MCF 10A (cell line): Measurements from ENCODE around the gene NLRP7. TPM values are rescaled to one million over a fixed set of nuclear protein-coding genes. Genes with fewer than 3 reads are reported as not detected.
"Not testable (repeated sequence)": the region's sequence is repeated elsewhere in the genome, so short reads cannot be mapped to it uniquely, and the experiment has no call there.

Experiments
- BruUV-seq: library from RNA; stranded (reverse); fragments of 400-500 nt; replicated peaks from 2 replicates; lab custom pipeline; 2021; lab: Mats Ljungman, UMichigan
- CTCF ChIA-PET: fragments of 300-600 bp; sonication (Branson Sonifier 250); formaldehyde crosslinking; extraction: SDS; loops from one replicate; lab custom pipeline; 2021; ENCODE audit warnings: antibody characterized with exemption, inconsistent platforms; lab: Yijun Ruan, JAX
- POLR2A ChIA-PET: fragments of 300-600, 350-650 bp; sonication (Branson Sonifier 250); formaldehyde crosslinking; extraction: SDS; loops from one replicate; lab custom pipeline; 2020; ENCODE audit warnings: antibody characterized with exemption, inconsistent platforms; lab: Yijun Ruan, JAX
- DNase-seq: peaks from one replicate; pipeline ENCODE4 v3.0.0-alpha.2; 2018; ENCODE audit not compliant: unreplicated experiment
- H3K27ac Mint-ChIP-seq: one replicate; pipeline ENCODE4 v1.8.0; 2022; ENCODE audit warnings: mild to moderate bottlenecking, low read depth, mixed read lengths; ENCODE audit not compliant: unreplicated experiment
- H3K27me3 Mint-ChIP-seq: one replicate; pipeline ENCODE4 v1.8.0; 2022; ENCODE audit warnings: mixed read lengths; ENCODE audit not compliant: insufficient read depth, unreplicated experiment
- H3K36me3 Mint-ChIP-seq: one replicate; pipeline ENCODE4 v1.8.0; 2022; ENCODE audit warnings: mild to moderate bottlenecking, moderate library complexity, mixed read lengths; ENCODE audit not compliant: insufficient read depth, unreplicated experiment
- H3K4me1 Mint-ChIP-seq: one replicate; pipeline ENCODE4 v1.8.0; 2022; ENCODE audit warnings: mixed read lengths; ENCODE audit not compliant: insufficient read depth, unreplicated experiment
- H3K4me3 Mint-ChIP-seq: one replicate; pipeline ENCODE4 v1.8.0; 2022; ENCODE audit warnings: mild to moderate bottlenecking, moderate library complexity, mixed read lengths; ENCODE audit not compliant: unreplicated experiment
- H3K9me3 Mint-ChIP-seq: one replicate; pipeline ENCODE4 v1.8.0; 2022; ENCODE audit warnings: mixed read lengths; ENCODE audit not compliant: unreplicated experiment
- intact Hi-C: fragments of 100-400 bp; cut with micrococcal nuclease; formaldehyde crosslinking; loops from 2 replicates; pipeline ENCODE4 v1.14.1; 2022
- total RNA-seq: library from RNA; stranded (reverse); gene quantifications from 2 replicates; pipeline ENCODE4 v1.2.3, GENCODE V29; 2022
- TF ChIP-seq, protein P1 (sequence below): fragments of 200-600 bp; IDR thresholded peaks from one replicate; pipeline ENCODE4 v1.8.0; 2022; ENCODE audit warnings: antibody characterized with exemption, mild to moderate bottlenecking; ENCODE audit not compliant: unreplicated experiment

NLRP7 gene
- total RNA-seq, 1 experiment from 2014 or later = not detected

DNA sequence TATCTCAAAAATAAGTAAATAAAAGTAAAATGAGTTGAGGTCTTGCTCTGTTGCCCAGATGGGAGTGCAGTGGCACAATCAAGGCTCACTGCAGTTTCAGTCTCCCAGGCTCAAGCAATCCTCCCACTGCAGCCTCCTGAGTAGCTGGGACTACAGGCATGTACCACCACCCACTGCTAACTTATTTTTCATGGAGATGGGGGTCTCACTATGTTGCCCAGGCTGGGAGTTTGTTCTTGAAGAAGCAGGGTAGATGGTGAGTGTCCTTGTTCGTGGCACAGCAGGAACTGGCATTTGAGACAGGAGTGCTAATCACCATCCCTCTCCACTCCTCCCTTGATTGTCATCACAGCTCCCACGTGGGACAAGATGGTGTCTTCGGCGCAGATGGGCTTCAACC is 22.3 kb upstream of the NLRP7 start:
- no peak for DNase-seq
- TF ChIP-seq, protein P1, sequence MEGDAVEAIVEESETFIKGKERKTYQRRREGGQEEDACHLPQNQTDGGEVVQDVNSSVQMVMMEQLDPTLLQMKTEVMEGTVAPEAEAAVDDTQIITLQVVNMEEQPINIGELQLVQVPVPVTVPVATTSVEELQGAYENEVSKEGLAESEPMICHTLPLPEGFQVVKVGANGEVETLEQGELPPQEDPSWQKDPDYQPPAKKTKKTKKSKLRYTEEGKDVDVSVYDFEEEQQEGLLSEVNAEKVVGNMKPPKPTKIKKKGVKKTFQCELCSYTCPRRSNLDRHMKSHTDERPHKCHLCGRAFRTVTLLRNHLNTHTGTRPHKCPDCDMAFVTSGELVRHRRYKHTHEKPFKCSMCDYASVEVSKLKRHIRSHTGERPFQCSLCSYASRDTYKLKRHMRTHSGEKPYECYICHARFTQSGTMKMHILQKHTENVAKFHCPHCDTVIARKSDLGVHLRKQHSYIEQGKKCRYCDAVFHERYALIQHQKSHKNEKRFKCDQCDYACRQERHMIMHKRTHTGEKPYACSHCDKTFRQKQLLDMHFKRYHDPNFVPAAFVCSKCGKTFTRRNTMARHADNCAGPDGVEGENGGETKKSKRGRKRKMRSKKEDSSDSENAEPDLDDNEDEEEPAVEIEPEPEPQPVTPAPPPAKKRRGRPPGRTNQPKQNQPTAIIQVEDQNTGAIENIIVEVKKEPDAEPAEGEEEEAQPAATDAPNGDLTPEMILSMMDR = no peak
- Mint-ChIP-seq H3K27ac (no peak overlapping the region), H3K9me3 (no peaks in the 10 kb centered on the region), H3K36me3 (no peaks in the 10 kb centered on the region), H3K27me3 (no peaks in the 10 kb centered on the region), H3K4me1 (no peaks in the 10 kb centered on the region), H3K4me3 (no peak overlapping the region)
- no TSS peak for BruUV-seq
- ChIA-PET CTCF (interaction anchor here (0.6 kb wide), 1 partner anchor 78 kb away, joined by 3 read pairs; no protein-coding TSS in a partner anchor), POLR2A (no interaction called here)
- intact Hi-C loops = no loop called here

DNA sequence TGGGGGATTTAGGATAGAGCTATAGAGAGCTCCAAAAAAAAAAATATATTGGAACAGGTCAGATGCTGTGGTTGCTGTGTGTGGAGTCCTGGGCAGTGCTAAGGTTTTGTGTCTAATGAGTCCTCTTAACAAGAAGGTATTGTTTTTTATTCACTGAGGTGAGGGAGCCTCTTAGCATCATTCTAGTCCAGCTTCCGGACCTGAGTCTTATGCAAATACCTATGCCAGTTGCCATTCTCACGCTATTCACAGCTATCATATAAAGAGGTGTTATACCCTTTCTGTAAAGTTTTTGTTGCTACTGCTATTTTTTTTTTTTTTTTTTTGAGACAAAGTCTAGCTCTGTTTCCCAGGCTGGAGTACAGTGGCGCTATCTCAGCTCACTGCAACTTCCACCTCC is 20.3 kb upstream of the NLRP7 start:
- ChIA-PET CTCF (interaction anchor here (0.6 to 0.7 kb wide), 2 partner anchors 65 to 347 kb away, joined by 3 read pairs; no protein-coding TSS in a partner anchor), POLR2A (interaction anchor here (0.7 kb wide), 1 partner anchor 91 kb away, joined by 4 read pairs; no protein-coding TSS in a partner anchor)
- no peaks in the 10 kb centered on the region for H3K9me3 Mint-ChIP-seq
- TF ChIP-seq, protein P1 = no peak
- H3K27ac Mint-ChIP-seq = no peak overlapping the region
- H3K4me1 Mint-ChIP-seq = no peaks in the 10 kb centered on the region
- BruUV-seq = no TSS peak
- intact Hi-C loops = no loop called here
- no peaks in the 10 kb centered on the region for H3K36me3 Mint-ChIP-seq
- no peak for DNase-seq
- no peak overlapping the region for H3K4me3 Mint-ChIP-seq
- H3K27me3 Mint-ChIP-seq = no peaks in the 10 kb centered on the region

DNA sequence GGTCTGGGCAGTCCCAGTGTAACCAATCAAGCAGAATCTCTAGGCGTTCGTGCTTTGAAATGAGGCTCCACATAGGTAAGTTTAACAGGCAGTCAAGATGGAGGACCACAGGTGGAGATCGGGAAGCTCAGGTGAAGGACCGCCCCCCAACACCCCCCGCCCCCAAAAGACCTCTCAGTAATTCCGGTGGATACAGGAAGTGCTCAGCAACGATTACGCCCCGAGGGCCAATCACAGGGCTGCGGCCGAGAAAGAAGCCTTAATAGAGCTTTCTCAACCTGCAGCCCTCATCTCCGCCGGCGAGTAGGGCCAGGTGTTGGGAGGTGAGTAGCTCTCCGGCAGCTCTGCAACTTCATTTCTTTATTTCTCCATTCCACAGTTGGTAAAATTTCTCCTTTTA is 17.7 kb upstream of the NLRP7 start:
- H3K36me3 Mint-ChIP-seq, H3K27me3 Mint-ChIP-seq, H3K27ac Mint-ChIP-seq, CTCF ChIA-PET, POLR2A ChIA-PET, H3K4me3 Mint-ChIP-seq, H3K4me1 Mint-ChIP-seq, BruUV-seq, intact Hi-C loops, DNase-seq, H3K9me3 Mint-ChIP-seq: not testable (repeated sequence)

DNA sequence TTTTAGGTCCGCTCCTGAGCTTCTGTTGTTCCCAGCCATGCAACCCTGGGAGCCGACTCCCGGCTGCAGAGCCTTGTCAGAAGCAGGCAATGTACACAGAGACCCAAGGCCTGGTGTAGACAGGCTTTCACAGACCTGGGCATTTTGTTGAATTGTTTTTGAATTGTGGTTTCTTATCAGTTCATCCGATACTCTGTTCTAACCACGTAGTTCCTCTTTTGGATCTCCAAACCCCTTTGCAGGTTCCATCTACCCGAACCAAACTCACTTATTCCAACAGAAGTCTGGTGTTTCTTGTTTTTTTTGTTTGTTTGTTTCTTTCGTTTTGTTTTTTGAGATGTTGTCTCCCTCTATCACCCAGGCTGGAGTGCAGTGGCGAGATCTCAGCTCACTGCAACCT is 12.5 kb upstream of the NLRP7 start:
- BruUV-seq = no TSS peak
- intact Hi-C loops = no loop called here
- no peaks in the 10 kb centered on the region for H3K27me3 Mint-ChIP-seq
- H3K4me3 Mint-ChIP-seq = no peak overlapping the region
- ChIA-PET POLR2A (no interaction called here), CTCF (interaction anchor here (0.7 kb wide), 1 partner anchor 285 kb away, joined by 6 read pairs; no protein-coding TSS in a partner anchor)
- H3K36me3 Mint-ChIP-seq = no peaks in the 10 kb centered on the region
- TF ChIP-seq, protein P1 = no peak
- no peak for DNase-seq
- no peaks in the 10 kb centered on the region for H3K9me3 Mint-ChIP-seq
- no peaks in the 10 kb centered on the region for H3K4me1 Mint-ChIP-seq
- H3K27ac Mint-ChIP-seq = no peak overlapping the region
